Measurements from ENCODE around the gene LAYN. TPM values are rescaled to one million over a fixed set of nuclear protein-coding genes. Genes with fewer than 3 reads are reported as not detected.

Gene LAYN
- 57.3 and 72.7 TPM in 2 replicates for total RNA-seq (2014; rRNA removed; shearing (Covaris generic); ENCODE audit: low replicate concordance)

GRCh38 chr11:111540114-111540936 is at the start of gene LAYN:
Gene LAYN, plus strand, starts transcription at chr11:111540720. Its CDS starts 124 bp downstream, at chr11:111540844.
- DNase-seq: peak; percentile 74

GRCh38 chr11:111494040-111494439 is 46.5 kb upstream of the LAYN start:
- H3K4me3 ChIP-seq: no peak overlapping the region
- no peaks in the 10 kb centered on the region for H3K9me3 ChIP-seq
- H3K36me3 ChIP-seq: no peaks in the 10 kb centered on the region
- no peaks in the 10 kb centered on the region for H3K27me3 ChIP-seq
- DNase-seq: no peak

More at GRCh38 chr11:111540114-111540936, at the start of gene LAYN:
- Histone ChIP-seq H3K36me3 (peaks cover 18% of the 10 kb centered on the region), H3K27me3 (no peaks in the 10 kb centered on the region), H3K9me3 (peaks cover 2% of the 10 kb centered on the region; the same call in 1 of the 2 replicates), H3K4me3 (peak within 1 kb of the TSS; percentile 59)

GRCh38 chr11:111499483-111499882 is 41.0 kb upstream of the LAYN start:
- Histone ChIP-seq H3K27me3 (no peaks in the 10 kb centered on the region), H3K4me3 (no peak overlapping the region), H3K9me3 (no peaks in the 10 kb centered on the region; the same call in 1 of the 2 replicates), H3K36me3 (no peaks in the 10 kb centered on the region)
- DNase-seq: no peak

GRCh38 chr11:111500481-111500880 is 40.0 kb upstream of the LAYN start:
- DNase-seq: no peak
- no peaks in the 10 kb centered on the region for H3K27me3 ChIP-seq
- no peaks in the 10 kb centered on the region; the same call in 1 of the 2 replicates for H3K9me3 ChIP-seq
- H3K4me3 ChIP-seq: no peak overlapping the region
- H3K36me3 ChIP-seq: no peaks in the 10 kb centered on the region

- DNase-seq: no peak
- Histone ChIP-seq H3K36me3 (no peaks in the 10 kb centered on the region), H3K9me3 (no peaks in the 10 kb centered on the region; the same call in 1 of the 2 replicates), H3K27me3 (no peaks in the 10 kb centered on the region), H3K4me3 (no peak overlapping the region)
These were observed 37.9 kb upstream of the LAYN start for GRCh38 chr11:111502611-111503010.

- no peaks in the 10 kb centered on the region for H3K9me3 ChIP-seq
- no peak overlapping the region for H3K4me3 ChIP-seq
- no peak for DNase-seq
- H3K27me3 ChIP-seq: no peaks in the 10 kb centered on the region
- no peaks in the 10 kb centered on the region for H3K36me3 ChIP-seq
These were observed 30.2 kb upstream of the LAYN start for GRCh38 chr11:111510311-111510710.

- H3K9me3 ChIP-seq: no peaks in the 10 kb centered on the region
- peak within 1 kb of the TSS; percentile 17; the same call in 1 of the 2 replicates for H3K4me3 ChIP-seq
- H3K36me3 ChIP-seq: no peaks in the 10 kb centered on the region
- peak; percentile 26 for DNase-seq
- no peaks in the 10 kb centered on the region for H3K27me3 ChIP-seq
These were observed 28.0 kb upstream of the LAYN start, which contains the start of gene BTG4 for GRCh38 chr11:111512296-111513239. Gene BTG4, minus strand, starts transcription at chr11:111512386. Its CDS starts 13,610 bp downstream, at chr11:111498776.

GRCh38 chr11:111513240-111513605 is 27.3 kb upstream of the LAYN start:
- Histone ChIP-seq H3K36me3 (no peaks in the 10 kb centered on the region), H3K9me3 (no peaks in the 10 kb centered on the region), H3K4me3 (no peak overlapping the region), H3K27me3 (no peaks in the 10 kb centered on the region)
- DNase-seq: no peak

GRCh38 chr11:111514216-111515031 is 26.1 kb upstream of the LAYN start, which contains the start of gene HOATZ:
Gene HOATZ, plus strand, starts transcription at chr11:111514778. Its CDS starts 7 bp downstream, at chr11:111514785.
- Histone ChIP-seq H3K27me3 (no peaks in the 10 kb centered on the region), H3K36me3 (no peaks in the 10 kb centered on the region), H3K9me3 (no peaks in the 10 kb centered on the region), H3K4me3 (no peak within 1 kb of the TSS)
- no peak for DNase-seq

- no peaks in the 10 kb centered on the region for H3K36me3 ChIP-seq
- DNase-seq: no peak
These were observed 24.9 kb upstream of the LAYN start for GRCh38 chr11:111515591-111515990.

GRCh38 chr11:111518668-111519067 is 21.9 kb upstream of the LAYN start:
- DNase-seq: no peak
- no peak overlapping the region for H3K4me3 ChIP-seq
- no peaks in the 10 kb centered on the region for H3K27me3 ChIP-seq
- no peaks in the 10 kb centered on the region for H3K36me3 ChIP-seq
- no peaks in the 10 kb centered on the region for H3K9me3 ChIP-seq

More at GRCh38 chr11:111515591-111515990, 24.9 kb upstream of the LAYN start:
- H3K9me3 ChIP-seq: no peaks in the 10 kb centered on the region
- H3K4me3 ChIP-seq: no peak overlapping the region
- H3K27me3 ChIP-seq: no peaks in the 10 kb centered on the region

- DNase-seq: no peak
- Histone ChIP-seq H3K27me3 (no peaks in the 10 kb centered on the region), H3K9me3 (no peaks in the 10 kb centered on the region), H3K36me3 (no peaks in the 10 kb centered on the region), H3K4me3 (no peak overlapping the region)
These were observed 20.0 kb upstream of the LAYN start for GRCh38 chr11:111520560-111520959.

GRCh38 chr11:111521135-111521534 is 19.4 kb upstream of the LAYN start:
- Histone ChIP-seq H3K36me3 (no peaks in the 10 kb centered on the region), H3K27me3 (no peaks in the 10 kb centered on the region), H3K4me3 (no peak overlapping the region), H3K9me3 (no peaks in the 10 kb centered on the region)
- no peak for DNase-seq

GRCh38 chr11:111522426-111522825 is 18.1 kb upstream of the LAYN start:
- no peaks in the 10 kb centered on the region for H3K9me3 ChIP-seq
- DNase-seq: no peak
- no peaks in the 10 kb centered on the region for H3K27me3 ChIP-seq
- no peaks in the 10 kb centered on the region for H3K36me3 ChIP-seq
- no peak overlapping the region for H3K4me3 ChIP-seq

- Histone ChIP-seq H3K9me3 (no peaks in the 10 kb centered on the region), H3K36me3 (no peaks in the 10 kb centered on the region)
- DNase-seq: no peak
These were observed 17.2 kb upstream of the LAYN start for GRCh38 chr11:111523343-111523742.

GRCh38 chr11:111524056-111524455 is 16.5 kb upstream of the LAYN start:
- Histone ChIP-seq H3K9me3 (no peaks in the 10 kb centered on the region), H3K36me3 (no peaks in the 10 kb centered on the region), H3K27me3 (no peaks in the 10 kb centered on the region), H3K4me3 (no peak overlapping the region)
- DNase-seq: no peak

More at GRCh38 chr11:111523343-111523742, 17.2 kb upstream of the LAYN start:
- H3K27me3 ChIP-seq: no peaks in the 10 kb centered on the region
- H3K4me3 ChIP-seq: no peak overlapping the region

All from MG63 (cell line).